A172 (cell line): ENCODE measurements around the gene RAB17. TPM values are rescaled to one million over a fixed set of nuclear protein-coding genes. Genes with fewer than 3 reads are reported as not detected.
"Not testable (repeated sequence)": the region's sequence is repeated elsewhere in the genome, so short reads cannot be mapped to it uniquely, and the experiment has no call there.

Experiments
- DNase-seq: peaks from one replicate; pipeline ENCODE4 v3.0.0-alpha.2; 2015; ENCODE audit warnings: low spot score
- total RNA-seq: library from RNA; depleted of rRNA; stranded (reverse); fragments of >200 nt; shearing (Covaris generic); gene quantifications from 2 replicates; pipeline ENCODE4 v1.2.3, GENCODE V29; 2014

Gene RAB17
- total RNA-seq, 1 experiment from 2014 or later = 4.1 TPM

- no peak for DNase-seq
These were observed 34.0 kb upstream of the RAB17 start for GRCh38 chr2:237624565-237624964.

- no peak for DNase-seq
These were observed 33.2 kb upstream of the RAB17 start for GRCh38 chr2:237623428-237624403.

GRCh38 chr2:237618449-237618848, 27.9 kb upstream of the RAB17 start:
- no peak for DNase-seq

GRCh38 chr2:237617587-237617982, 27.1 kb upstream of the RAB17 start:
- no peak for DNase-seq

- peak; percentile 81 for DNase-seq
These were observed 26.4 kb upstream of the RAB17 start for GRCh38 chr2:237616734-237617586.

- DNase-seq = no peak
These were observed 25.8 kb upstream of the RAB17 start for GRCh38 chr2:237616373-237616733.

GRCh38 chr2:237615631-237616249, 25.2 kb upstream of the RAB17 start:
- DNase-seq = no peak

GRCh38 chr2:237614151-237614720, 23.7 kb upstream of the RAB17 start:
- DNase-seq = peak; percentile 95

- DNase-seq = no peak
These were observed 23.1 kb upstream of the RAB17 start for GRCh38 chr2:237613679-237614078.

GRCh38 chr2:237612527-237613357, 22.2 kb upstream of the RAB17 start:
- DNase-seq = no peak

GRCh38 chr2:237606522-237606921, 16.0 kb upstream of the RAB17 start:
- DNase-seq = not testable (repeated sequence)

- peak; percentile 29 for DNase-seq
These were observed 14.4 kb upstream of the RAB17 start for GRCh38 chr2:237604960-237605359.

GRCh38 chr2:237604391-237604790, 13.9 kb upstream of the RAB17 start:
- no peak for DNase-seq

GRCh38 chr2:237603718-237604362, 13.3 kb upstream of the RAB17 start:
- no peak for DNase-seq

GRCh38 chr2:237603049-237603717, 12.6 kb upstream of the RAB17 start:
- DNase-seq = no peak

GRCh38 chr2:237602409-237602808, 11.9 kb upstream of the RAB17 start:
- no peak for DNase-seq

- no peak for DNase-seq
These were observed 11.1 kb upstream of the RAB17 start for GRCh38 chr2:237601453-237602116.

- DNase-seq = no peak
These were observed 9.8 kb upstream of the RAB17 start for GRCh38 chr2:237600205-237600846.
